HepG2 (cell line): Measurements from ENCODE around the gene ARVCF. TPM values are rescaled to one million over a fixed set of nuclear protein-coding genes. Genes with fewer than 3 reads are reported as not detected.
A peak's percentile ranks its signal among the peaks of the same experiment; 100 is the strongest.

Experiments
- CSRNP1 ChIP-seq: sonication (generic); formaldehyde crosslinking; IDR thresholded peaks from 2 replicates; pipeline ENCODE4 v1.8.1; 2023; ENCODE audit warnings: mild to moderate bottlenecking, missing genetic modification reagents
- FOXK1 ChIP-seq: sonication (generic); formaldehyde crosslinking; IDR thresholded peaks from 2 replicates; pipeline ENCODE4 v1.4.0; 2020; ENCODE audit warnings: low read depth, missing genetic modification reagents, borderline replicate concordance
- HNF1A ChIP-seq, 2 experiments: sonication (generic) in 1 of 2; formaldehyde crosslinking in 1 of 2; IDR thresholded peaks; 2 replicates each; pipeline versions ENCODE4 v1.4.0 to v1.6.1; 2016 to 2020; ENCODE audit warnings: borderline replicate concordance in 1 of 2, low read depth in 1 of 2, mild to moderate bottlenecking in 1 of 2, missing genetic modification reagents in 1 of 2
- PAWR ChIP-seq: sonication (generic); formaldehyde crosslinking; IDR thresholded peaks from 2 replicates; pipeline ENCODE4 v1.4.0; 2020; ENCODE audit warnings: missing genetic modification reagents, mild to moderate bottlenecking, borderline replicate concordance
- PRDM15 ChIP-seq: sonication (generic); formaldehyde crosslinking; IDR thresholded peaks from 2 replicates; pipeline ENCODE4 v1.4.0; 2020; ENCODE audit warnings: missing genetic modification reagents
- SIN3B ChIP-seq: fragments of 150-350 bp; IDR thresholded peaks from 2 replicates; pipeline ENCODE4 v1.6.1; 2014; ENCODE audit warnings: low read length
- SMARCE1 ChIP-seq: fragments of 450-650 bp; IDR thresholded peaks from 2 replicates; pipeline ENCODE4 v1.6.1; 2017; ENCODE audit warnings: borderline replicate concordance
- ZIK1 ChIP-seq: sonication (generic); formaldehyde crosslinking; IDR thresholded peaks from 2 replicates; pipeline ENCODE4 v1.5.0; 2020; ENCODE audit warnings: mild to moderate bottlenecking, low read depth, missing genetic modification reagents, borderline replicate concordance
- ZNF225 ChIP-seq: sonication (generic); formaldehyde crosslinking; IDR thresholded peaks from 2 replicates; pipeline ENCODE4 v1.4.0; 2020; ENCODE audit warnings: mild to moderate bottlenecking, missing genetic modification reagents
- ZNF512 ChIP-seq: sonication (generic); formaldehyde crosslinking; IDR thresholded peaks from 2 replicates; pipeline ENCODE4 v1.4.0; 2020; ENCODE audit warnings: mild to moderate bottlenecking, missing genetic modification reagents
- ZNF816 ChIP-seq: sonication (generic); formaldehyde crosslinking; IDR thresholded peaks from 2 replicates; pipeline ENCODE4 v1.8.0; 2022; ENCODE audit warnings: missing genetic modification reagents, mild to moderate bottlenecking, borderline replicate concordance
- ZSCAN12 ChIP-seq: sonication (generic); formaldehyde crosslinking; IDR thresholded peaks from 2 replicates; pipeline ENCODE4 v1.9.0; 2021; ENCODE audit warnings: mild to moderate bottlenecking, missing genetic modification reagents
- polyA plus RNA-seq, 8 experiments: library from polyadenylated mRNA; depleted of rRNA in 3 of 8; stranded (reverse) in 7 of 8; unstranded in 1 of 8; fragments of >200 nt; fragmentation: Illumina TruSeq in 4 of 8; extraction: Trizol in 4 of 8; gene quantifications; 2 replicates each; pipeline versions ENCODE4 v1.2.1 to v1.2.3, GENCODE V29; 2011 to 2016; ENCODE audit warnings: low read depth in 4 of 8, missing spikeins in 1 of 8, mixed read lengths in 1 of 8; ENCODE audit not compliant: insufficient read depth in 1 of 8
- total RNA-seq, 5 experiments: library from RNA; depleted of rRNA; stranded (reverse); fragments of >200 nt; fragmentation: Illumina TruSeq; extraction: Trizol; gene quantifications; 2 replicates each; pipeline ENCODE4 v1.2.3, GENCODE V29; 2016; ENCODE audit warnings: low read depth in 1 of 5
- TF ChIP-seq, protein P1 (sequence below): IDR thresholded peaks from 2 replicates; pipeline ENCODE4 v1.6.1; 2016; ENCODE audit warnings: mild to moderate bottlenecking
- TF ChIP-seq, protein P2 (sequence below): IDR thresholded peaks from 2 replicates; pipeline ENCODE4 v1.6.1; 2012; ENCODE audit warnings: inconsistent platforms

Gene ARVCF
- total and polyA plus RNA-seq, 2 of the 13 experiments (the other 11 are each of a cell fraction or from before 2014, with no cell fraction given) = 16.4 to 17.7 TPM

- no peak for TF ChIP-seq HNF1A (IDR thresholded peaks at IDR 0.05; ENCODE audit: low read depth)
- no peak for TF ChIP-seq HNF1A (CRISPR knock-in tag; IDR thresholded peaks at IDR 0.05; ENCODE audit: borderline replicate concordance)
- no peak for TF ChIP-seq ZNF225 (CRISPR knock-in tag)
- TF ChIP-seq ZSCAN12 (CRISPR knock-in tag) = no peak
- TF ChIP-seq PAWR (CRISPR knock-in tag) = no peak
- TF ChIP-seq, protein P1, sequence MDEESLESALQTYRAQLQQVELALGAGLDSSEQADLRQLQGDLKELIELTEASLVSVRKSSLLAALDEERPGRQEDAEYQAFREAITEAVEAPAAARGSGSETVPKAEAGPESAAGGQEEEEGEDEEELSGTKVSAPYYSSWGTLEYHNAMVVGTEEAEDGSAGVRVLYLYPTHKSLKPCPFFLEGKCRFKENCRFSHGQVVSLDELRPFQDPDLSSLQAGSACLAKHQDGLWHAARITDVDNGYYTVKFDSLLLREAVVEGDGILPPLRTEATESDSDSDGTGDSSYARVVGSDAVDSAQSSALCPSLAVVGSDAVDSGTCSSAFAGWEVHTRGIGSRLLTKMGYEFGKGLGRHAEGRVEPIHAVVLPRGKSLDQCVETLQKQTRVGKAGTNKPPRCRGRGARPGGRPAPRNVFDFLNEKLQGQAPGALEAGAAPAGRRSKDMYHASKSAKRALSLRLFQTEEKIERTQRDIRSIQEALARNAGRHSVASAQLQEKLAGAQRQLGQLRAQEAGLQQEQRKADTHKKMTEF = peak; percentile 82; the same call in 1 of the 2 replicates
- TF ChIP-seq, protein P2, sequence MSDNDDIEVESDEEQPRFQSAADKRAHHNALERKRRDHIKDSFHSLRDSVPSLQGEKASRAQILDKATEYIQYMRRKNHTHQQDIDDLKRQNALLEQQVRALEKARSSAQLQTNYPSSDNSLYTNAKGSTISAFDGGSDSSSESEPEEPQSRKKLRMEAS = peak; percentile 81
- 0 out of 2 replicates have a peak, but pooled peaks have one; percentile 6 for TF ChIP-seq PRDM15
- TF ChIP-seq CSRNP1 = no peak
- TF ChIP-seq ZNF512 = no peak
- TF ChIP-seq ZIK1 = no peak
- no peak for TF ChIP-seq ZNF816
- no peak for TF ChIP-seq SMARCE1
- TF ChIP-seq SIN3B = no peak
- no peak; the same call in 1 of the 2 replicates for TF ChIP-seq FOXK1 (CRISPR knock-in tag)
These were observed 56.8 kb downstream of the ARVCF start (continued) for GRCh38 chr22:19959587-19960490.
